Fibroblast of lung (primary cell): ENCODE results near the gene TMEM187.

Experiments
- EZH2 ChIP-seq: IDR thresholded peaks from 2 replicates; pipeline ENCODE4 v1.5.1; 2012; ENCODE audit warnings: low read length, control low read depth, mild to moderate bottlenecking; ENCODE audit errors: missing control alignments
- TF ChIP-seq, protein P1 (sequence below), 2 donors: IDR thresholded peaks in 1 of 2; conservative IDR thresholded peaks in 1 of 2; 1 replicate in 1 of 2; 2 replicates in 1 of 2; pipeline ENCODE4 v1.5.1; 2011 to 2012; ENCODE audit warnings: low read length in 2 of 2, control low read depth in 1 of 2, inconsistent platforms in 1 of 2, low read depth in 1 of 2, mild to moderate bottlenecking in 1 of 2

DNA sequence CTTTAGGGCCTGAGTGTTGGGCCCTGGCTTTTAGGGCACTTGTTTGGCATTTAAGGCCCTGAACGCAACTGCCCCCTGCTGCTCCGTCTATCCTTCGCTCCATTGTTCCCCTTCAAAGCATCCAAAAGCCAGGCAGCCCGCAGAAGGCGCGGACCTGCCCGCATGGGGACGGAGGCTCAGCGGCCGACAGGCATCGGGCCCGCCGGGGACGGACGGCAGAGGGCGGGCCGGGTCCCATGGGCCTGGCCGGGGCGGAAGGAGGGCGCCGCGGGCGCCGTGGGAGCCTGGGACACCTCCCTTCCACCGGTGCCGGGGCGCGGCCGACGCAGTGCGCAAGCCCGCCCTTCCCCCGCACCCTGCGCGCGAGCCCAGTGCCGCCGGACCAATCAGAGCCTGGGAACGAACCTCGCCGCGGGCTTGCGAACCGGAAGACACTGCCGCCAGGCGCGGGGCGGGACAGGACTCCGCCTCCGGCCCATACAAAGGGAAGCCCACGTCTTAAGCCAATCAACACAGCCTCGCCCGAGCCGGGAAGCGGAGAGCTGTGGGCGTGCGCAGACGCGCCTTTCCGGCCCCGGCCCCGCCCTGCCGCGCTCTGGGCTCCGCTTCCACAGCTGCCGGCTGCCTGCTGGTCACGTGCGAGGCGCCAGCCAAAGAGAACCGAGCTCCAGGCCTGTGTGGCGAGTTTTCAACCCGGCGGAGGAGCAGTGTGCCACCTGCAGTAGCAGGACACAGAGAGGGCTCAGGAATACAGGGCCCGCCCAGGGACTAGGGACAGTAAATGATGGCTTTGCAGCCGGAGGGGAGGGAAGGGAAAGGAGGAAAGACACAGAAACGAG lies 44.4 kb upstream of the TMEM187 start:
- TF ChIP-seq, protein P1, sequence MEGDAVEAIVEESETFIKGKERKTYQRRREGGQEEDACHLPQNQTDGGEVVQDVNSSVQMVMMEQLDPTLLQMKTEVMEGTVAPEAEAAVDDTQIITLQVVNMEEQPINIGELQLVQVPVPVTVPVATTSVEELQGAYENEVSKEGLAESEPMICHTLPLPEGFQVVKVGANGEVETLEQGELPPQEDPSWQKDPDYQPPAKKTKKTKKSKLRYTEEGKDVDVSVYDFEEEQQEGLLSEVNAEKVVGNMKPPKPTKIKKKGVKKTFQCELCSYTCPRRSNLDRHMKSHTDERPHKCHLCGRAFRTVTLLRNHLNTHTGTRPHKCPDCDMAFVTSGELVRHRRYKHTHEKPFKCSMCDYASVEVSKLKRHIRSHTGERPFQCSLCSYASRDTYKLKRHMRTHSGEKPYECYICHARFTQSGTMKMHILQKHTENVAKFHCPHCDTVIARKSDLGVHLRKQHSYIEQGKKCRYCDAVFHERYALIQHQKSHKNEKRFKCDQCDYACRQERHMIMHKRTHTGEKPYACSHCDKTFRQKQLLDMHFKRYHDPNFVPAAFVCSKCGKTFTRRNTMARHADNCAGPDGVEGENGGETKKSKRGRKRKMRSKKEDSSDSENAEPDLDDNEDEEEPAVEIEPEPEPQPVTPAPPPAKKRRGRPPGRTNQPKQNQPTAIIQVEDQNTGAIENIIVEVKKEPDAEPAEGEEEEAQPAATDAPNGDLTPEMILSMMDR (conservative IDR thresholded peaks at IDR 0.05 in 1 of 2, IDR thresholded peaks at IDR 0.05 in 1 of 2; ENCODE audit: low read depth in 1 of 2, low read length in 2 of 2), result peak in 1 of 2 donors; percentile 6
- TF ChIP-seq EZH2, result no peak
